GM12891 (cell line): ENCODE results near the gene TNFSF10.

Source experiments
- PAX5 ChIP-seq: IDR thresholded peaks from 2 replicates; pipeline ENCODE4 v1.6.1; 2011; ENCODE audit warnings: low read length, moderate library complexity, mild to moderate bottlenecking; ENCODE audit not compliant: insufficient read depth, severe bottlenecking
- POLR2A ChIP-seq: IDR thresholded peaks from 2 replicates; pipeline ENCODE4 v1.6.1; 2011; ENCODE audit warnings: low read depth, low read length, control low read depth
- POLR2AphosphoS5 ChIP-seq: IDR thresholded peaks from 2 replicates; pipeline ENCODE4 v1.6.1; 2011; ENCODE audit warnings: low read depth, low read length, control low read depth
- SPI1 ChIP-seq: IDR thresholded peaks from 2 replicates; pipeline ENCODE4 v1.6.1; 2011; ENCODE audit warnings: low read depth, low read length, control low read depth
- TAF1 ChIP-seq: IDR thresholded peaks from 2 replicates; pipeline ENCODE4 v1.6.1; 2011; ENCODE audit warnings: low read depth, low read length, control low read depth

- TF ChIP-seq POLR2AphosphoS5 (no peak), SPI1 (no peak), TAF1 (no peak), POLR2A (no peak), PAX5 (no peak)
These were observed 29.4 kb upstream of the TNFSF10 start for GRCh38 chr3:172552607-172553006.
